ENCODE data around the gene RAB40C.
A peak's percentile ranks its signal among the peaks of the same experiment; 100 is the strongest.

RAB40C gene

GRCh38 chr16:636206-637080 is 46.6 kb downstream of the RAB40C start, which contains the start of gene METTL26:
Gene METTL26 (minus strand): TSS chr16:636305. CDS start chr16:636290, 15 bp downstream.
- Histone ChIP-seq H3K9me3 (ENCODE audit: severe bottlenecking) (no peaks in the 10 kb centered on the region), H3K27ac (peak within 1 kb of the TSS; percentile 95), H3K27me3 (ENCODE audit: insufficient read depth, low read depth, severe bottlenecking) (no peaks in the 10 kb centered on the region), H3K4me3 (ENCODE audit: low read depth, low read length) (peak within 1 kb of the TSS; percentile 88), H3K36me3 (peaks cover 22% of the 10 kb centered on the region)
- peak; percentile 95 for DNase-seq
- TF ChIP-seq, protein P1, sequence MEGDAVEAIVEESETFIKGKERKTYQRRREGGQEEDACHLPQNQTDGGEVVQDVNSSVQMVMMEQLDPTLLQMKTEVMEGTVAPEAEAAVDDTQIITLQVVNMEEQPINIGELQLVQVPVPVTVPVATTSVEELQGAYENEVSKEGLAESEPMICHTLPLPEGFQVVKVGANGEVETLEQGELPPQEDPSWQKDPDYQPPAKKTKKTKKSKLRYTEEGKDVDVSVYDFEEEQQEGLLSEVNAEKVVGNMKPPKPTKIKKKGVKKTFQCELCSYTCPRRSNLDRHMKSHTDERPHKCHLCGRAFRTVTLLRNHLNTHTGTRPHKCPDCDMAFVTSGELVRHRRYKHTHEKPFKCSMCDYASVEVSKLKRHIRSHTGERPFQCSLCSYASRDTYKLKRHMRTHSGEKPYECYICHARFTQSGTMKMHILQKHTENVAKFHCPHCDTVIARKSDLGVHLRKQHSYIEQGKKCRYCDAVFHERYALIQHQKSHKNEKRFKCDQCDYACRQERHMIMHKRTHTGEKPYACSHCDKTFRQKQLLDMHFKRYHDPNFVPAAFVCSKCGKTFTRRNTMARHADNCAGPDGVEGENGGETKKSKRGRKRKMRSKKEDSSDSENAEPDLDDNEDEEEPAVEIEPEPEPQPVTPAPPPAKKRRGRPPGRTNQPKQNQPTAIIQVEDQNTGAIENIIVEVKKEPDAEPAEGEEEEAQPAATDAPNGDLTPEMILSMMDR (IDR thresholded peaks at IDR 0.05; ENCODE audit: low read depth, low read length): 0 out of 2 replicates have a peak, but pooled peaks have one; percentile 21

DNA sequence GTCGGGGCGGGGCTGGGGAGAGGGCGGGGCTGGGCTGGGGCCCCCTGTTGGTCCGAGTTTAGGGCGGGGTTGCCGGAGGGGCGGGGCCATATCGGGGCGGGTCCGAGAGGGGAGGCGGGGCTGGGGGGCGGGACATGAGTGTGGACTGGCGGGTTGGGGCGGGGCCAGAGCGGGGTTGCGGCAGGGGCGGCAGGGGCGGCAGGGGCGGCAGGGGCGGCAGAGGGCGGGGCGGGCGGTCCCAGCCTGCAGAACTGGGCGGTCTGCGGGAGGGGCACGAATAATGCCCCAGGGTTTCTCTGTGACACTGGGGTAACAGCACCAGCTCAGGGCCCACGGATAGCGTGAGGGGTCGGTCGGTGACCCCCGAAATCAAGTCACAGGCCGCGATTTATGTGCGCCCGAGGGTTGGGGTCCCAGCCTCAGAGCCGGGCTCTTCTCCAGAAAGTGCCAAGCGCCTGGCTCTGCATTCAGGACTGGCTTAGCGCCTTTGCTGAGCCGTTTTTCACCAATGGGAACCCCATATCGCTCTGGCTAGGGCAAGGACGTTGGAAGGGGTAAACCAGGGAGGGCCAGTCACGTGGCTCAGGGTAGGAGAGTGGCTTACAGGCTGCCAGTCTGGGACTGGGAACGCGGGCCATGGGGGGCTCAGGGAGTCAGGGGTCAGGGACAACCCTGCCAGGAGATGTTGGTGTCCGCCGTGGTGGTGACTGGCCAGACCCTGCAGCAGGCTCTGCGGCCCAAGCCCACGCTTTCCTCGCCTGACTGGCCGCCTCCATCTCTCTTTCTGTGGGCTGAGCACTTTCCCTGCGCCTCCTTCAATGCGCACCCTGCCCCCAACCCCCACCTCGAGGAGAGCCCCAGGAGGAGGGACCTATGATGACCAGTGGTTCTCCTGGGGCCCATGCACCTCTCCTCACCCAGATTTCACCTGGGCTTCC is 47.5 kb downstream of the RAB40C start:
- TF ChIP-seq, protein P1 (IDR thresholded peaks at IDR 0.05; ENCODE audit: low read depth, low read length): no peak
- peak overlapping the region; percentile 88 for H3K4me3 ChIP-seq (ENCODE audit: low read depth, low read length)
- H3K27ac ChIP-seq: peak overlapping the region; percentile 95
- peak; percentile 89 for DNase-seq
- peaks cover 22% of the 10 kb centered on the region for H3K36me3 ChIP-seq
- H3K9me3 ChIP-seq (ENCODE audit: severe bottlenecking): no peaks in the 10 kb centered on the region
- H3K27me3 ChIP-seq (ENCODE audit: insufficient read depth, low read depth, severe bottlenecking): no peaks in the 10 kb centered on the region

DNA sequence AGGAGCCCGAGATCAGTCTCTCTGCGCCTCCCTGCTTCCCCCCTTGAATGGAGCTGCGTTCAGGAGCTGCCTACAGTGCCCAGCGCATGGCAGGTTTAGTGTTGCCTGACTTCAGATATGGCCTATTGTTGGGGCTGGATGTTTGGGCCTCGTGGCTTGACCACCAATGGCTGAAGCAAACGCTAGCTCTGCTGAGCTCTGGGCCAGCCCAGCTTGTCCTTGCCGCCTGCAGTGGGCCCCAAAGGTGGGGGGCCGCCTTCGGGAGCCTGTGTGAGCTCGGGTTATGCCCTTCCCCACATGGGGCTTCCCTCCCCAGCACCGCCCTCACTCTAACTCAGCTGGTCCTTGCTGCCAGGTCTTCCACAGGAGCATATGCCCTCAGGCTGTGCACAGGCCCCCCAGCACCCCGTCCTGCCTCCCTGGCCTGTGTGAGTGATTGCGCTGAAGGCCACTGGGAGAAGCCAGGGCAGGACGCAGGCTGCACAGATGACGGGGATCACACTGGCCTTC is 48.2 kb downstream of the RAB40C start:
- Histone ChIP-seq H3K4me3 (ENCODE audit: low read depth, low read length) (no peak overlapping the region), H3K27me3 (ENCODE audit: insufficient read depth, low read depth, severe bottlenecking) (no peaks in the 10 kb centered on the region), H3K9me3 (ENCODE audit: severe bottlenecking) (no peaks in the 10 kb centered on the region), H3K36me3 (peaks cover 16% of the 10 kb centered on the region), H3K27ac (peak overlapping the region; percentile 77)
- TF ChIP-seq, protein P1 (IDR thresholded peaks at IDR 0.05; ENCODE audit: low read depth, low read length): no peak
- no peak for DNase-seq

GRCh38 chr16:638836-639235 is 49.0 kb downstream of the RAB40C start:
- Histone ChIP-seq H3K4me3 (ENCODE audit: low read depth, low read length) (no peak overlapping the region), H3K27ac (peak overlapping the region; percentile 35), H3K9me3 (ENCODE audit: severe bottlenecking) (no peaks in the 10 kb centered on the region), H3K27me3 (ENCODE audit: insufficient read depth, low read depth, severe bottlenecking) (no peaks in the 10 kb centered on the region), H3K36me3 (peaks cover 9% of the 10 kb centered on the region)
- TF ChIP-seq, protein P1 (IDR thresholded peaks at IDR 0.05; ENCODE audit: low read depth, low read length): no peak
- no peak for DNase-seq

GRCh38 chr16:640614-641013 is 50.7 kb downstream of the RAB40C start:
- Histone ChIP-seq H3K27ac (no peak overlapping the region), H3K4me3 (ENCODE audit: low read depth, low read length) (no peak overlapping the region; the same call in 1 of the 2 replicates)
- DNase-seq: no peak

More at GRCh38 chr16:640614-641013, 50.7 kb downstream of the RAB40C start:
- Histone ChIP-seq H3K36me3 (no peaks in the 10 kb centered on the region; the same call in 1 of the 2 replicates), H3K27me3 (ENCODE audit: insufficient read depth, low read depth, severe bottlenecking) (no peaks in the 10 kb centered on the region), H3K9me3 (ENCODE audit: severe bottlenecking) (no peaks in the 10 kb centered on the region)
- TF ChIP-seq, protein P1 (IDR thresholded peaks at IDR 0.05; ENCODE audit: low read depth, low read length): no peak
